ENCODE measurements around the gene DLX5. TPM values are rescaled to one million over a fixed set of nuclear protein-coding genes. Genes with fewer than 3 reads are reported as not detected.

DLX5 gene
- total RNA-seq, 3 donors from 2014 or later: not detected

- H3K4me1 ChIP-seq: peaks cover 6 to 8% of the 10 kb centered on the region in 2 donors
- no peak for TF ChIP-seq CTCF (IDR thresholded peaks at IDR 0.05)
- TF ChIP-seq POLR2A (IDR thresholded peaks at IDR 0.05): no peak
- no peak for TF ChIP-seq POLR2AphosphoS5 (IDR thresholded peaks at IDR 0.05)
- H3K27me3 ChIP-seq: peaks cover 0 to 100% of the 10 kb centered on the region in 2 donors
- intact Hi-C loops (cut with DNase I; ENCODE audit: low total_unique reads): no loop called here
- no peaks in the 10 kb centered on the region for H3K9me3 ChIP-seq
- H3K36me3 ChIP-seq: no peaks in the 10 kb centered on the region
- no peak overlapping the region for H3K27ac ChIP-seq
- no peak for DNase-seq (ENCODE audit: low spot score in 2 of 2)
- H3K4me3 ChIP-seq: no peak overlapping the region
Observed at GRCh38 chr7:97020601-97020995, 4.0 kb downstream of the DLX5 start.

GRCh38 chr7:97019710-97020225 is 4.9 kb downstream of the DLX5 start:
- no peaks in the 10 kb centered on the region for H3K36me3 ChIP-seq
- peaks cover 6% of the 10 kb centered on the region in 2 donors for H3K4me1 ChIP-seq
- no peak overlapping the region for H3K27ac ChIP-seq
- no peaks in the 10 kb centered on the region for H3K9me3 ChIP-seq
- intact Hi-C loops (cut with DNase I; ENCODE audit: low total_unique reads): no loop called here
- no peak overlapping the region for H3K4me3 ChIP-seq
- DNase-seq (ENCODE audit: low spot score in 2 of 2): no peak
- H3K27me3 ChIP-seq: peaks cover 0 to 100% of the 10 kb centered on the region in 2 donors
- no peak for TF ChIP-seq CTCF (IDR thresholded peaks at IDR 0.05)
- no peak for TF ChIP-seq POLR2A (IDR thresholded peaks at IDR 0.05)
- TF ChIP-seq POLR2AphosphoS5 (IDR thresholded peaks at IDR 0.05): no peak

GRCh38 chr7:97018791-97019531 is 5.7 kb downstream of the DLX5 start:
- peaks cover 0 to 2% of the 10 kb centered on the region in 2 donors for H3K4me1 ChIP-seq
- H3K4me3 ChIP-seq: no peak overlapping the region
- intact Hi-C loops (cut with DNase I; ENCODE audit: low total_unique reads): no loop called here
- no peaks in the 10 kb centered on the region for H3K36me3 ChIP-seq
- DNase-seq (ENCODE audit: low spot score in 2 of 2): no peak
- no peak for TF ChIP-seq POLR2AphosphoS5 (IDR thresholded peaks at IDR 0.05)
- no peak for TF ChIP-seq CTCF (IDR thresholded peaks at IDR 0.05)
- TF ChIP-seq POLR2A (IDR thresholded peaks at IDR 0.05): no peak
- no peaks in the 10 kb centered on the region for H3K9me3 ChIP-seq
- no peak overlapping the region for H3K27ac ChIP-seq
- H3K27me3 ChIP-seq: peaks cover 0 to 100% of the 10 kb centered on the region in 2 donors

GRCh38 chr7:97018126-97018601 is 6.5 kb downstream of the DLX5 start:
- peaks cover 0 to 100% of the 10 kb centered on the region in 2 donors for H3K27me3 ChIP-seq
- no peak for TF ChIP-seq CTCF (IDR thresholded peaks at IDR 0.05)
- TF ChIP-seq POLR2A (IDR thresholded peaks at IDR 0.05): no peak
- TF ChIP-seq POLR2AphosphoS5 (IDR thresholded peaks at IDR 0.05): no peak
- no peak for DNase-seq (ENCODE audit: low spot score in 2 of 2)
- no peaks in the 10 kb centered on the region for H3K9me3 ChIP-seq
- no peak overlapping the region for H3K27ac ChIP-seq
- H3K36me3 ChIP-seq: no peaks in the 10 kb centered on the region
- no peaks in the 10 kb centered on the region for H3K4me1 ChIP-seq
- intact Hi-C loops (cut with DNase I; ENCODE audit: low total_unique reads): no loop called here
- H3K4me3 ChIP-seq: no peak overlapping the region
